Left renal cortex interstitium (tissue), 4 donors: Measurements from ENCODE around the gene TSPAN18. TPM values are rescaled to one million over a fixed set of nuclear protein-coding genes. Genes with fewer than 3 reads are reported as not detected.

Experiments used
- DNase-seq, 4 donors: peaks; one replicate each; pipeline ENCODE4 v3.0.0-alpha.2; 2013; ENCODE audit warnings: low read depth in 4 of 4, low spot score in 2 of 4, missing footprints in 1 of 4
- polyA plus RNA-seq, 4 donors: library from polyadenylated mRNA; unstranded; fragments of 120-200 nt; gene quantifications; one replicate each; pipeline ENCODE4 v1.2.1, GENCODE V29; 2013; ENCODE audit not compliant: insufficient read length in 4 of 4

TSPAN18 gene
- polyA plus RNA-seq, 4 donors: 49.5 to 59.0 (median 55.6) TPM

DNA sequence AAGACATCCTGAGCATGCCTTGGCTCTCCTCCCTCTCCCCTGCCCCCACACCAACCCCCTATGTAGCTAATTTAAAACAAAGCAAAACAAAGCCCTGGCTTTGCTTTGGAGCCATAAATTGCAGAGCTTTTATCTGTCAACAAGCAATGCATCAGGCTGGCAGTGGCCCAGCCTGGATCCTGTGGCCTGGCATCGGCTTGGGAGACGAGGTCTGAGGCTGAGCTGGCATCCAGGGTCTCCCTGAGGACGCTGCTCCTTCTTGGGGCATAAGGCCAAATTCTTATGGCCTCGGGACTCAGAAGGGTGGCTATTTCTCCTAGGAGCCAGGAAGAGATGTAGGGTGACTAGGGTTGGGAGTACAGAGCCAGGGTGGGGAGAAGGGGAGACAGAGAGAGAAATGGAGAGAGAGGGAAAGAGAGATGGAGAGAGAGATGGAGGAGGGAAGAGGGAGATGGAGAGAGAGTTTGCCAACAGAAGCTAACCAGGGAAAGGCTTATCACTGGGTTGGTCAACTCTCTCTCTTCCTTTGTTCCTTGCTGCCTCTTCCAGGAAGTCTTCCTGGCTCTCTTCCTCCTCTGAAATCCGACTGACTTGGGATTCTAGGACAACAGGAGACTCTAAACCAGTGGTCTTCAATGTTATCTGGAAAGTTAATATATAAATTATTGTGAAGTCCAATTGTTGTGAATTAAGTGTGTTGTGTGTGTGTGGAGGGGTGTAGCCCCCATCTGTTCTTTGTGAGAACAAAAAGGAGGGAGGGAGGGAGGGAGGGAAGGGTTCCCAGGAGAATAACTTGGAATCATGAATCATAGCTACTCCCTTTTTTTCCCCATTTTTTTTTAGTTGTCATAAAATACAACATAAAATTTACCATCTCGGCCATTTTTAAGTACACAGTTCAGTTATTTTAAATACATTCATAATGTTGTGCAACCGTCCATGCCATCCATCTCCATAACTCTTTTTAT, 29.1 kb downstream of the TSPAN18 start:
- no peak for DNase-seq

DNA sequence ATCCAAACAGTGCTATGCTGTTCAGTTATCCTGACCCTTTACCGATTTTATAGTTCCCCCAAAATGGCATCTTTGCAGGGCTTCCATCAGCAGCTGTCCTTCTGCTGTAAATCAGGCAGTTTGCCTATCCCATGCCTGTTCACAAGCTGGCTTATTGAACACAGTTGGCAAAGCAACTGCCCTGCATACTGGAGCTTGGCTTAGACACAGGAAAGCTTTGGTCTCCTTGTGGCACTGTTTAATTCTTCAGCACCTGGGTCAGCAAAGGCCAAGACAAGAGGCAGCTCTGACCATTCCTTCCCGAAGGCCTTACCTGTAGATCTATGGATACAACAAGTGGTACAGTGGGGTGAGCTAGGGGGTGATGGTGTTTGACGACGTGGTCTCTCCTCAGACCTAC, 32.2 kb downstream of the TSPAN18 start:
- no peak for DNase-seq

DNA sequence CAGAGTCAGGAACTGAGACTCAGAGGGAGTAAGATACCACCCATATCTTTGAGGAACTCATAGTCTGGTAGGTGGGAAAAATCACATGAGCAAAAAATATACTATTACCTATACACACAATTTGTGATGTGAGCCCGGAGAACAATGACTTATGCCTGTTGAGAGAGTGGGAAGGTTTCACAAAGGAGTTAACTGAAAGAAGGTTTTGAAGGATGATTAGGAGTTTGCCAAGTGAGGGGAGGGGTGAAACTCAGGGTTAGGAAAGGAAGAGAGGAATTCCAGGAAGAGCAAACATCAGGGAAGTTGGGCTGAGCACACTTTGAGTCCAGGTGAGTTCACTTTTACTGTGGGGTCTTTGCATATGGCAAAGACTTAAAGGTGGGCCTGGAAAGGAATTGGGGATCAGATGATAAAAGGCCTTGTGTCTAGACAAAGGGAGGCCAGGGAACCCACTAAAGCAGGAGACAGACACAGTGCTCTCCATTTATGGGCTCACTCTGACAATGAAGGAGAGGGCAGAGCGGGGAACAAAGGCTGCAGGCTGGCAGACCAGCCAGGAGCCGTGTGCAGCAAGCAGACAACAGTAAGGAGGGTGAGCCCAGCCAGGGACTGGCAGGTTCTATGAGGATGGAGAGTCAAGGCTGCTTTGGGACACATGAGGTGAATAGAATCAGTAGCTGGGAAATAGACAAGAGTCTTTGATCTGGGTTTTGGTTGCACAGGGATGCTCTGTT, 33.1 kb downstream of the TSPAN18 start:
- DNase-seq: no peak

GRCh38 chr11:44760477-44760872, 33.7 kb downstream of the TSPAN18 start:
- no peak for DNase-seq

GRCh38 chr11:44760917-44761550, 34.3 kb downstream of the TSPAN18 start:
- DNase-seq: peak in 3 of 4 donors; percentile 64 to 76 (median 70)

DNA sequence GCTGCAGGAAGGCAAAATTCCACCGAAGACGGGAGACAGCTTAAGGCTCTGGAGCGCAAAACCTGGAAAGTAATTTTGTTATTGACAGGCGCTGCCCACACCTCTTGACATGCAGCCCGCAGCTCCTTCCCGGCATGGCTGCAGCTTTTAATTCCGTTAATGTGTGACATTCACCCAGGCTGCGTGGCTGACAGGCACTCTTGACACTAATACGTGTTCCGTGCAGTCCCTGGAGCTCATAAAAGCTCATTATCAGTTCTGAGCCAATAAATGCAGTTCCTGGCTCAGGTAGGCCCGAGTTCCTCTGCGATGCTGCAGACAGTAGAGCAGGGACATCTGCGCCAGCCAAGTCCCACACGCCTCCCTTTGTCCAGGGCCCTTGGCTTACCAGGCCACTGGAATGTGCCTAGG, 34.8 kb downstream of the TSPAN18 start:
- DNase-seq: no peak

- DNase-seq: no peak
These were observed 36.5 kb downstream of the TSPAN18 start for GRCh38 chr11:44763121-44763820.

DNA sequence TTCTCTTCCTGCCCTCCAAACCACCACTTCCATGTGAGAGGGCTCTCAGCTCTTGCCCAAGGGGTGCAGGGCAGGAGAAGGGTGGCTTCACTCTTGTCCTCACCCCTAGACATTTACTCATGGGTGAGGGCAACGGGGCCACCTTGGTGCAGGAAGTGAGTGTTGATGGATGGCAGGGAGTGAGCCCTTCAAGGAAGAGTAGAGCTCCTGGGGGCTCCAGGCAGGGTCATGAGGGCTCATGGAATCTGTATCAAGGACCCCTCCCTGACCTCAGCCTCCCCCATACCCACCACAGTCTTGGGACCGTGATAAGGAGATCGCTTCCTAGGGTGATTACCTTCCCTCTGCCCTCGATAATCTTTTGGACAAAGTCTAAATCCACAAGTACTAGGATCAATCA, 37.8 kb downstream of the TSPAN18 start:
- no peak for DNase-seq

DNA sequence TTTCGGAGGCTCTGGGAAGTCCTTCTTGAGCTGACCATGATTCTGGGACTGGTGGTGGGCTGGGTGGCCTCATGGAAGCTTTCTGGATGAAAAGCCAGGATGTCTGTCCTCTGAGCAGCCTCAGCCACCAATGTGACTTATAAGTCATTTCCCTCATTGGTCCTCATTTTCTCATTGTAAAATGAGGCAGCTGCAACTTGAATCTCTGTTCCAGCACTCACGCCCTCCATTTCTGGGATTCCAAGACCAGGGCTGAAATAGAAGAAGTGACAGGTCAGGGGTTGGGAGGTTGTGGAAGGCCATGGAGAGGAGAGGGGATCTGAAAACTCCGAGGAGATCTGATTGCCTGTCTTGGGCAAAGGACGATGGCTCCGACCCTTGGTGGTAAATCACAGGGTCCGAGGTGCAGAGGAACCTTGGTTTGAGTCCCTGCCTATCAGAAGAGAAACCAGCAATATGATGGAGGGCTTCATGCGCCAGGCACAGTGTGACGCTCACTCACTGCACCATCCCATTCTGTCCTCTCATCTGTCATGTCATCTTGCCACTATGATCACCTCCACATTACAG, 38.3 kb downstream of the TSPAN18 start:
- no peak for DNase-seq

DNA sequence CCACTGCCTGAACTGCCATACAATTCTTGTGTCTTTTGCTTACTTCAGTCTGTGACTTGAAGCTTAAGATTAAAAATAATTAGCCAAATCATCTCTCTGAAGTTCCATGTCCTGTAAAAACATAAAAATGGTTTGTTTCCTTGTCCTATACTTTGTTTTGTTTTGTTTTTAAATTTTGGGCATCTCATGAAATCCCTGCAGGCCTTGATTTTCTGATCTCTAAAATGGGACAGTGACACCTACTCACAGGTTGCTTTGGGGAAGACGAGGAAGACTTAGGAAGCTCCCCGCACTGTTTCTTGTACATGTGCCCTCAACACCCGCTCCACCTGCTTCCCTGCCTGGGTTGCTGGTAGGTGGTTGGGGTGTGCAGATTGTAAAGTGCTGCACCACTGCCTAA, 38.9 kb downstream of the TSPAN18 start:
- DNase-seq: no peak

- DNase-seq: no peak
These were observed 39.6 kb downstream of the TSPAN18 start for GRCh38 chr11:44766112-44766971.

DNA sequence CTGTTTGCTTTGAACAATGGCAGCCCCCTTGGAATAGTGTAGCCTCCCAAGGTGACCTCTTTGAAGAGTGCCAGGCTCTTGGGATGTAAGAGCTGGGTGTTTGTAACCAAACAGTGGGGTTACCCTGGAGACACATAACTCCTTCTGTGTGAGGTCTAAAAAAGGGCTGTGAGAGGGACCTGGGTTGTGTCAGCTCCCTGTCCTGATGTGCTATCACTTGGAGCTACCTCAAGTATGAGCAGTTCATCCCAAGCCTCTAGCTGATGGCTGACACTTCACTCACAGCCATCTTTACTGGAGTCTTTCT, 40.2 kb downstream of the TSPAN18 start:
- no peak for DNase-seq

GRCh38 chr11:44767421-44767820, 40.7 kb downstream of the TSPAN18 start:
- no peak for DNase-seq

DNA sequence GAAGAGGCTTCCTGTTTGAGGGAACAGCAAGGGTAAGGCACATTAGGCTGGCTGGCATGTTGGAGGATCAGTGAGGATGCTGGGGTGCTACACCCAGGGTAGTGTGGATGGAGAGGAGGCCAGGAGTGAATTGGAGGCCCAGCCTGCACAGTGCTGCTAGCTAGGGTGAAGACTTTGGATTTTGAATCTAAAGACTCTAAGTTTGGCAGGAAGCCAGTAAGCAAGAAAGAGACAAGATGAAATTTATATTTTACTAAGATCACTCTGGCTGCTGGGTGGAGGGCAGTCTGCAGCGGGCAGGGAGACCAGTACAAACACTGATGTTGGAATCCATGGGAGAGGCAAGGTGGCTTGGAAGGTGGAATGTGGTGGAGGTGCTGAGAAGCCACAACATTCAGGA, 43.6 kb downstream of the TSPAN18 start:
- DNase-seq: no peak

DNA sequence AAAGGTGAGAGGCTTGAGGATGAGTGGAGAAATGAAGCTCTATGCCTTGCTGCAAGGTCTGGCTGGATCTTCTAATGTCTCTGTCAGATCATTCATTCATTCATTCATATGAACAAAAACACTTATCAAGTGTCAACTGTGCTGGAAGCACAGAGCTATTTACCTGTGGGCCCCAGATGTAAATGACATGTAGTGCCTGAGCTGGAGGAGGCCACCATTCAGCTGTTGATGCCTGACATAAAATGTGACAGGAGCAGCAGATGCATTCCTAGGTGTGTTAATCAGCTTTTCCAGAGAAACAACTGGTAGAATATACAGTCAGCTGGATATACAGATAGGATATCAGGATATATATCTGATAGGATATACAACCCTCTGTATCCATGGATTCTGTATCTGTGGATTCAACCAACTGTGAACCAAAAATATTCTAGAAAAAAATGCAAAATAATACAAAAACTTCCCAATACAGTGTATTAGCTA, 44.5 kb downstream of the TSPAN18 start:
- DNase-seq: no peak

DNA sequence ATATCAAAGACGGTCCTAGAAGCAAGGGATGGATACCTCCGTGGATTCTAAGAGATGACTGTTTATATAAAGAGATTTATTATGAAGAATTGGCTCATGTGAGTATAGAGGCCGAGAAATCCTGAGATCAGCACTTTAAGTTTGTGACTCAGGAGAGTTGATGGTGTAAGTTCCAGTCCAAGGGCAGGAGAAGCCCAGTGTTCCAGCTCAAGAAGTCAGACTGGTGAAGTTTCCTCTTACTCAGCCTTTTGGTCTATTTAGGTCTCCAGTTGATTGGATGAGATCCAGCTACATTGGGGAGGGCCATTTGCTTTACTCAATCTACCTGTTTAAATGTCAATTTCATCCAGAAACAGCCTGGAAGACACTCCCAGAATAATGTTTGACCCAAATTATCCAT, 45.1 kb downstream of the TSPAN18 start:
- DNase-seq: no peak

GRCh38 chr11:44773351-44773965, 46.7 kb downstream of the TSPAN18 start:
- DNase-seq: no peak

DNA sequence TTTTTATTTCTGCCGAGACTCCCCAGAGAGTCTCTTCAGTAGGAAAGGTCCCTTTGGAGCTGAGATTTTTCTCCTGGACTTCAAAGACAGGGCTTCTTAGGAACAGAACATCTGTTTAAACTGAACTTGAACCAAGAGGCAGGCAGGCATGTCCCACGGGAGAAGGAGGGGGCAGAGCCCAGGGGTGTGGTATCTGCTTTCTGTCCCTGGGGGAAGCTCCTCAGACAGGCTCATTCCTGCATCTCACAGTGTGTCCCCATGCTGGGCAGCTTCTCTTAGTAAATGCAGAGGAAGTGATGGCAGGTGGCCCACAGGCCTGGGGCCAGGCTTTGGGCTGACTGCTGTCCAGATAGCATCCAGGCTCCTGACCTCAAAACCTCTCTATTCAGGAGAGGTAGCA, 47.3 kb downstream of the TSPAN18 start:
- no peak for DNase-seq

DNA sequence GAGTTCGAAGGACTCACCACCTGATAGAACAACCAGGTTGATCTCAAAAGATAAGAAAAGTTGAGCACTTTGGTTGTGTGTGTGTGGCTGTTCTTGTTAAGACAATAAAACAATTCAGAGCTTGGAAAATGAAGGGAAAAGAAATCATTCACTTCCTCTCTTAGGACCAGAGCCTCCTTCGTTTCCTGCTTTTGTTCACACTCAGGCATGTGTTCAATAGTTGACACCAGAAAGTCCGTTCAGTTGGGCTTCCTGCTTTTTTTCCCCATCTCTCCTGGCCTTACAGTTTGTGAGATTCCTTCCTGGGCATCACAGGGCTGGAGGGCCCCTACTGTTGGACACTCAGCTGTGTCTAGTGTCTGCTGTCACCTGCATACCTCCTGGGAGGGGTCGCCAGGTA, 48.0 kb downstream of the TSPAN18 start:
- DNase-seq: no peak
